HG03439 (cell line): ENCODE results near the gene ACER1.
"Not testable (repeated sequence)": the region's sequence is repeated elsewhere in the genome, so short reads cannot be mapped to it uniquely, and the experiment has no call there.

Experiments used
- ATAC-seq: cut with Tn5 transposase; IDR thresholded peaks from one replicate; pipeline ENCODE4 v1.9.1; 2021; ENCODE audit warnings: mild to moderate bottlenecking, moderate library complexity; ENCODE audit not compliant: unreplicated experiment

Gene ACER1

GRCh38 chr19:6357174-6357573 is 23.8 kb upstream of the ACER1 start:
- ATAC-seq, result no peak

GRCh38 chr19:6355321-6356040 is 22.1 kb upstream of the ACER1 start:
- not testable (repeated sequence) for ATAC-seq

- no peak for ATAC-seq
Observed at GRCh38 chr19:6354098-6354674, 20.8 kb upstream of the ACER1 start.

GRCh38 chr19:6352381-6353165 is 19.2 kb upstream of the ACER1 start:
- no peak for ATAC-seq

- no peak for ATAC-seq
Observed at GRCh38 chr19:6350688-6351087, 17.3 kb upstream of the ACER1 start.

- ATAC-seq, result not testable (repeated sequence)
Observed at GRCh38 chr19:6349271-6349670, 15.9 kb upstream of the ACER1 start.

- no peak for ATAC-seq
Observed at GRCh38 chr19:6343462-6343861, 10.1 kb upstream of the ACER1 start.

GRCh38 chr19:6340493-6341201 is 7.2 kb upstream of the ACER1 start:
- ATAC-seq, result no peak

GRCh38 chr19:6334490-6335285 is 1.3 kb upstream of the ACER1 start:
- no peak for ATAC-seq

- ATAC-seq, result no peak
Observed at GRCh38 chr19:6326815-6327214, 6.6 kb downstream of the ACER1 start.

GRCh38 chr19:6325614-6326013 is 7.8 kb downstream of the ACER1 start:
- ATAC-seq, result no peak

GRCh38 chr19:6324757-6325156 is 8.7 kb downstream of the ACER1 start:
- no peak for ATAC-seq

- ATAC-seq, result no peak
Observed at GRCh38 chr19:6322284-6322683, 11.1 kb downstream of the ACER1 start.

- ATAC-seq, result no peak
Observed at GRCh38 chr19:6319376-6319775, 14.0 kb downstream of the ACER1 start.

- no peak for ATAC-seq
Observed at GRCh38 chr19:6318772-6319171, 14.6 kb downstream of the ACER1 start.

- ATAC-seq, result not testable (repeated sequence)
Observed at GRCh38 chr19:6315646-6316045, 17.8 kb downstream of the ACER1 start.

GRCh38 chr19:6313398-6313969 is 19.9 kb downstream of the ACER1 start:
- ATAC-seq, result no peak

GRCh38 chr19:6312018-6312417 is 21.4 kb downstream of the ACER1 start:
- ATAC-seq, result no peak

GRCh38 chr19:6298413-6298812 is 35.0 kb downstream of the ACER1 start:
- no peak for ATAC-seq

GRCh38 chr19:6297202-6297601 is 36.2 kb downstream of the ACER1 start:
- ATAC-seq, result no peak
